WTC11 (cell line): Measurements from ENCODE around the gene CTPS2. TPM values are rescaled to one million over a fixed set of nuclear protein-coding genes. Genes with fewer than 3 reads are reported as not detected.

Experiments used
- ATAC-seq: fragments of 200-7000 bp; cut with Tn5 transposase; 2 replicates; pipeline ENCODE4 v1.10.0; 2021; ENCODE audit warnings: mild to moderate bottlenecking, moderate library complexity
- CTCF ChIA-PET: fragments of 300-600 bp; sonication (Branson Sonifier 250); formaldehyde crosslinking; loops from one replicate; lab custom pipeline; 2021; ENCODE audit warnings: antibody characterized with exemption; lab: Charles Lee
- POLR2A ChIA-PET: fragments of 350-600 bp; sonication (Branson Sonifier 250); formaldehyde crosslinking; loops from one replicate; lab custom pipeline; 2021; ENCODE audit warnings: antibody characterized with exemption; lab: Charles Lee
- DNase-seq: peaks from one replicate; pipeline ENCODE4 v3.0.0; 2021; ENCODE audit warnings: low spot score
- H3K27ac Mint-ChIP-seq: 2 replicates; pipeline ENCODE4 v1.8.0; 2021; ENCODE audit warnings: mixed read lengths
- H3K27me3 Mint-ChIP-seq: 2 replicates; pipeline ENCODE4 v1.8.0; 2021; ENCODE audit warnings: low read depth, mild to moderate bottlenecking, moderate library complexity, mixed read lengths
- H3K36me3 Mint-ChIP-seq: 2 replicates; pipeline ENCODE4 v1.8.0; 2021; ENCODE audit warnings: mixed read lengths
- H3K4me1 Mint-ChIP-seq: 2 replicates; pipeline ENCODE4 v1.8.0; 2022; ENCODE audit warnings: mixed read lengths
- H3K4me3 Mint-ChIP-seq: 2 replicates; pipeline ENCODE4 v1.8.0; 2021; ENCODE audit warnings: mild to moderate bottlenecking, moderate library complexity, mixed read lengths
- H3K9me3 Mint-ChIP-seq: 2 replicates; pipeline ENCODE4 v1.8.0; 2021; ENCODE audit warnings: mixed read lengths
- ATF1 ChIP-seq: sonication (generic); formaldehyde crosslinking; IDR thresholded peaks from 2 replicates; pipeline ENCODE4 v1.8.1; 2023; ENCODE audit warnings: mild to moderate bottlenecking, moderate library complexity, missing genetic modification reagents
- CDX4 ChIP-seq: fragments of 250-450 bp; sonication (Bioruptor Pico); IDR thresholded peaks from 2 replicates; pipeline ENCODE4 v1.9.0; 2021; ENCODE audit warnings: moderate library complexity, mild to moderate bottlenecking, inconsistent platforms, borderline replicate concordance
- CREM ChIP-seq: sonication (generic); formaldehyde crosslinking; IDR thresholded peaks from 2 replicates; pipeline ENCODE4 v1.8.1; 2022; ENCODE audit warnings: mild to moderate bottlenecking, missing genetic modification reagents, moderate library complexity
- E2F5 ChIP-seq: sonication (generic); formaldehyde crosslinking; IDR thresholded peaks from 2 replicates; pipeline ENCODE4 v1.8.1; 2022; ENCODE audit warnings: mild to moderate bottlenecking, moderate library complexity, missing genetic modification reagents
- ERG ChIP-seq: fragments of 250-450 bp; sonication (Bioruptor Pico); IDR thresholded peaks from 2 replicates; pipeline ENCODE4 v1.8.0; 2021; ENCODE audit warnings: mild to moderate bottlenecking
- GRHL2 ChIP-seq: fragments of 250-450 bp; sonication (Bioruptor Pico); IDR thresholded peaks from 2 replicates; pipeline ENCODE4 v1.8.0; 2022; ENCODE audit warnings: mild to moderate bottlenecking, moderate library complexity; ENCODE audit not compliant: insufficient replicate concordance, severe bottlenecking
- JUN ChIP-seq: sonication (generic); formaldehyde crosslinking; IDR thresholded peaks from 2 replicates; pipeline ENCODE4 v1.8.0; 2023; ENCODE audit warnings: mild to moderate bottlenecking, missing genetic modification reagents
- MAX ChIP-seq: sonication (generic); formaldehyde crosslinking; IDR thresholded peaks from 2 replicates; pipeline ENCODE4 v1.8.0; 2022; ENCODE audit warnings: mild to moderate bottlenecking, missing genetic modification reagents
- NFYB ChIP-seq: sonication (generic); formaldehyde crosslinking; conservative IDR thresholded peaks from 2 replicates; pipeline ENCODE4 v1.8.0; 2022; ENCODE audit warnings: low read depth, missing genetic modification reagents
- NR1H2 ChIP-seq: sonication (generic); formaldehyde crosslinking; IDR thresholded peaks from 2 replicates; pipeline ENCODE4 v1.9.0; 2021; ENCODE audit warnings: mild to moderate bottlenecking, moderate library complexity, missing genetic modification reagents
- SMAD3 ChIP-seq: sonication (generic); formaldehyde crosslinking; IDR thresholded peaks from 2 replicates; pipeline ENCODE4 v1.8.0; 2022; ENCODE audit warnings: missing genetic modification reagents, mild to moderate bottlenecking, borderline replicate concordance
- SP1 ChIP-seq: sonication (generic); formaldehyde crosslinking; conservative IDR thresholded peaks from 2 replicates; pipeline ENCODE4 v1.8.1; 2022; ENCODE audit warnings: missing genetic modification reagents
- TCF7 ChIP-seq: sonication (generic); formaldehyde crosslinking; IDR thresholded peaks from 2 replicates; pipeline ENCODE4 v1.8.0; 2022; ENCODE audit warnings: mild to moderate bottlenecking, low read depth, missing genetic modification reagents, moderate library complexity
- TP53 ChIP-seq: sonication (generic); formaldehyde crosslinking; IDR thresholded peaks from 2 replicates; pipeline ENCODE4 v1.8.1; 2023; ENCODE audit warnings: mild to moderate bottlenecking, missing genetic modification reagents
- USF2 ChIP-seq: sonication (generic); formaldehyde crosslinking; IDR thresholded peaks from 2 replicates; pipeline ENCODE4 v1.8.1; 2023; ENCODE audit warnings: mild to moderate bottlenecking, missing genetic modification reagents, moderate library complexity
- ZNF263 ChIP-seq: sonication (generic); formaldehyde crosslinking; IDR thresholded peaks from 2 replicates; pipeline ENCODE4 v1.8.1; 2022; ENCODE audit warnings: low read depth, mild to moderate bottlenecking, moderate library complexity, missing genetic modification reagents
- ZNF396 ChIP-seq: fragments of 250-450 bp; sonication (Bioruptor Pico); IDR thresholded peaks from 2 replicates; pipeline ENCODE4 v1.8.0; 2021; ENCODE audit warnings: mild to moderate bottlenecking, moderate library complexity, borderline replicate concordance
- ZNF423 ChIP-seq: fragments of 250-450 bp; sonication (Bioruptor Pico); IDR thresholded peaks from 2 replicates; pipeline ENCODE4 v2.1.2; 2022; ENCODE audit warnings: mild to moderate bottlenecking, moderate library complexity
- ZNF512 ChIP-seq: sonication (generic); formaldehyde crosslinking; IDR thresholded peaks from 2 replicates; pipeline ENCODE4 v1.8.1; 2022; ENCODE audit warnings: missing genetic modification reagents, borderline replicate concordance
- ZNF532 ChIP-seq: fragments of 250-450 bp; sonication (Bioruptor Pico); IDR thresholded peaks from 2 replicates; pipeline ENCODE4 v1.9.0; 2021; ENCODE audit warnings: mild to moderate bottlenecking, borderline replicate concordance
- total RNA-seq: library from RNA; stranded (reverse); gene quantifications from 3 replicates; pipeline ENCODE4 v1.2.3, GENCODE V29; 2021

Gene CTPS2
- total RNA-seq, 1 experiment from 2014 or later: 23.2 TPM

GRCh38 chrX:16725072-16725471 lies 12.6 kb upstream of the CTPS2 start:
- CTCF ChIA-PET: no interaction called here
- no peak overlapping the region for H3K4me3 Mint-ChIP-seq
- H3K27ac Mint-ChIP-seq: no peak overlapping the region; the same call in 1 of the 2 replicates
- POLR2A ChIA-PET: no interaction called here
- H3K4me1 Mint-ChIP-seq: peaks cover 5% of the 10 kb centered on the region; the same call in 1 of the 2 replicates
- H3K36me3 Mint-ChIP-seq: peaks cover 19% of the 10 kb centered on the region
- H3K27me3 Mint-ChIP-seq: no peaks in the 10 kb centered on the region
- ATAC-seq (no peak), DNase-seq (no peak)
- H3K9me3 Mint-ChIP-seq: peaks cover 6% of the 10 kb centered on the region; the same call in 1 of the 2 replicates
- TF ChIP-seq CDX4 (CRISPR knock-in tag): no peak
- no peak for TF ChIP-seq TCF7 (CRISPR knock-in tag)
- no peak for TF ChIP-seq E2F5
- TF ChIP-seq, all 79 proteins: peak for 0

- no peak for TF ChIP-seq ATF1 (CRISPR knock-in tag)
- TF ChIP-seq NR1H2: no peak
- no peak for TF ChIP-seq ZNF396 (CRISPR knock-in tag)
- no peak for TF ChIP-seq ZNF512 (CRISPR knock-in tag)
- no peak for TF ChIP-seq CDX4 (CRISPR knock-in tag)
- TF ChIP-seq TP53 (CRISPR knock-in tag): no peak
- TF ChIP-seq SMAD3 (CRISPR knock-in tag): no peak
- TF ChIP-seq MAX (CRISPR knock-in tag): no peak
- no peak for TF ChIP-seq JUN (CRISPR knock-in tag)
- TF ChIP-seq ERG (CRISPR knock-in tag): no peak
- no peak for TF ChIP-seq ZNF263
- TF ChIP-seq, all 79 proteins: peak for 0
- Mint-ChIP-seq H3K27me3 (no peaks in the 10 kb centered on the region), H3K9me3 (0 out of 2 replicates have a peak, but pooled peaks cover 3% of the 10 kb centered on the region), H3K4me3 (no peak overlapping the region), H3K4me1 (peaks cover 5% of the 10 kb centered on the region; the same call in 1 of the 2 replicates), H3K36me3 (peaks cover 5% of the 10 kb centered on the region), H3K27ac (no peak overlapping the region)
- ChIA-PET CTCF (no interaction called here), POLR2A (no interaction called here)
- ATAC-seq: no peak
- DNase-seq: no peak
These were observed 10.0 kb upstream of the CTPS2 start for GRCh38 chrX:16722481-16722880.

- Mint-ChIP-seq H3K27ac (peak within 1 kb of the TSS; percentile 100), H3K4me1 (peaks cover 5% of the 10 kb centered on the region; the same call in 1 of the 2 replicates), H3K36me3 (no peaks in the 10 kb centered on the region), H3K9me3 (no peaks in the 10 kb centered on the region), H3K27me3 (no peaks in the 10 kb centered on the region), H3K4me3 (peak within 1 kb of the TSS; percentile 85)
- peak; percentile 93 for ATAC-seq
- CTCF ChIA-PET: no interaction called here
- DNase-seq: peak; percentile 93
- POLR2A ChIA-PET: interaction anchor here (0.5 to 1.4 kb wide), 7 partner anchors 9 to 599 kb away, joined by 3 to 7 read pairs (median 4); partner anchors contain the start of gene TXLNG
- TF ChIP-seq USF2 (no peak), CREM (peak; percentile 95), SP1 (CRISPR knock-in tag) (peak; percentile 88), NFYB (no peak), ZNF532 (CRISPR knock-in tag) (no peak), ZNF423 (CRISPR knock-in tag) (no peak), GRHL2 (CRISPR knock-in tag) (no peak)
These were observed 7.0 kb upstream of the CTPS2 start, which contains the start of gene SYAP1 for GRCh38 chrX:16719334-16720084. SYAP1 (plus strand) TSS chrX:16719612; CDS start chrX:16719725, 113 bp downstream.
